Erythroblast (primary cell): Measurements from ENCODE around the gene RARB.

Source experiments
- DNase-seq, 2 experiments: peaks; one replicate each; lab custom pipeline; 2025; lab: John Stamatoyannopoulos, UW
- GATA1 ChIP-seq: IDR thresholded peaks from 2 replicates; pipeline ENCODE4 v1.6.1; 2011; ENCODE audit warnings: low read depth, mild to moderate bottlenecking, control low read depth, low read length, moderate library complexity
- POLR2A ChIP-seq: IDR thresholded peaks from 2 replicates; pipeline ENCODE4 v1.6.1; 2011; ENCODE audit warnings: mild to moderate bottlenecking, low read length

The RARB gene

GRCh38 chr3:25447285-25447684, 19.2 kb downstream of the RARB start:
- no peak for DNase-seq
- TF ChIP-seq GATA1 (no peak), POLR2A (no peak)

- TF ChIP-seq POLR2A (no peak), GATA1 (no peak)
- DNase-seq, result no peak
Observed at GRCh38 chr3:25447925-25448324, 19.9 kb downstream of the RARB start.

GRCh38 chr3:25448750-25449692, 21.0 kb downstream of the RARB start:
- DNase-seq, result no peak
- TF ChIP-seq GATA1, result no peak
- TF ChIP-seq POLR2A, result no peak

- TF ChIP-seq GATA1 (no peak), POLR2A (no peak)
Observed at GRCh38 chr3:25449857-25450256, 21.8 kb downstream of the RARB start.

GRCh38 chr3:25452192-25452591, 24.1 kb downstream of the RARB start:
- no peak for DNase-seq
- TF ChIP-seq POLR2A (no peak), GATA1 (no peak)

More at GRCh38 chr3:25449857-25450256, 21.8 kb downstream of the RARB start:
- no peak for DNase-seq

GRCh38 chr3:25452740-25453139, 24.7 kb downstream of the RARB start:
- DNase-seq, result no peak
- TF ChIP-seq POLR2A (no peak), GATA1 (no peak)

- DNase-seq, result no peak
- TF ChIP-seq POLR2A, result no peak
- TF ChIP-seq GATA1, result no peak
Observed at GRCh38 chr3:25453619-25454004, 25.5 kb downstream of the RARB start.

GRCh38 chr3:25454005-25454927, 26.2 kb downstream of the RARB start:
- no peak for DNase-seq
- TF ChIP-seq POLR2A, result no peak
- no peak for TF ChIP-seq GATA1

- TF ChIP-seq GATA1 (no peak), POLR2A (no peak)
- no peak for DNase-seq
Observed at GRCh38 chr3:25455441-25456132, 27.5 kb downstream of the RARB start.

GRCh38 chr3:25456723-25457670, 28.9 kb downstream of the RARB start:
- TF ChIP-seq GATA1 (no peak), POLR2A (no peak)
- no peak for DNase-seq

GRCh38 chr3:25457671-25458419, 29.8 kb downstream of the RARB start:
- no peak for DNase-seq
- TF ChIP-seq POLR2A, result no peak

- no peak for DNase-seq
- TF ChIP-seq GATA1 (no peak), POLR2A (no peak)
Observed at GRCh38 chr3:25458420-25458814, 30.4 kb downstream of the RARB start.
